GM12873 (cell line): ENCODE data around the gene PEX5L.

Source experiments
- TF ChIP-seq, protein P1 (sequence below): IDR thresholded peaks from 2 replicates; pipeline ENCODE4 v1.5.1; 2012; ENCODE audit warnings: low read depth, mild to moderate bottlenecking, moderate library complexity, low read length, control low read depth; ENCODE audit not compliant: insufficient read depth; ENCODE audit errors: missing control alignments

Gene PEX5L

DNA sequence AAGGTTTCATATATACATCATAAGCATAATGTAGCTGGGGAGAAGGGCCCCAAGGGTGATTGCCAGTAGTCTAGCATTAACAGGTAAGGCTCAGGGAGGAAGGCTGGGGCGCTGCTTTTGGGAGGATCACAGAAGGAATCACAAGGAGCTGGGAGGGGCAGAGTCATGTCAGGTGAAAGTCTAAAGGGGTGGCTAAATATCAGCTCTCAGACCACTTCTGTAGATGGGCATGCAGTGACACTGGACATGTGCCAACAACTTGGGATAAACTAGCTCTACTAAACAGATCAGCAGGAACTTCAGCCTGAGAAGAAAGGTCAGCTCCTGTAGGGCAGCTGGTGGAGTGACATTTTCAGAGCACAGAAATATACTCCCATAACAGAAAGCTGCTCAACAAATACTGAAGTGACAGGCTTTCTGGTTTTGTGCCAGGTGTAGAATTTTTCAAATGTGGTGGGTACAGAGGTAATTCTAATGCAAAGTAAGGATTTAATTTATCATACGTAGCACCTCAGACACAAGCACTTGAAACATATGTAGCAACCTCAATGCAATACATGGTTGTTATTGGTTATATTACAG, 79.4 kb downstream of the PEX5L start:
- TF ChIP-seq, protein P1, sequence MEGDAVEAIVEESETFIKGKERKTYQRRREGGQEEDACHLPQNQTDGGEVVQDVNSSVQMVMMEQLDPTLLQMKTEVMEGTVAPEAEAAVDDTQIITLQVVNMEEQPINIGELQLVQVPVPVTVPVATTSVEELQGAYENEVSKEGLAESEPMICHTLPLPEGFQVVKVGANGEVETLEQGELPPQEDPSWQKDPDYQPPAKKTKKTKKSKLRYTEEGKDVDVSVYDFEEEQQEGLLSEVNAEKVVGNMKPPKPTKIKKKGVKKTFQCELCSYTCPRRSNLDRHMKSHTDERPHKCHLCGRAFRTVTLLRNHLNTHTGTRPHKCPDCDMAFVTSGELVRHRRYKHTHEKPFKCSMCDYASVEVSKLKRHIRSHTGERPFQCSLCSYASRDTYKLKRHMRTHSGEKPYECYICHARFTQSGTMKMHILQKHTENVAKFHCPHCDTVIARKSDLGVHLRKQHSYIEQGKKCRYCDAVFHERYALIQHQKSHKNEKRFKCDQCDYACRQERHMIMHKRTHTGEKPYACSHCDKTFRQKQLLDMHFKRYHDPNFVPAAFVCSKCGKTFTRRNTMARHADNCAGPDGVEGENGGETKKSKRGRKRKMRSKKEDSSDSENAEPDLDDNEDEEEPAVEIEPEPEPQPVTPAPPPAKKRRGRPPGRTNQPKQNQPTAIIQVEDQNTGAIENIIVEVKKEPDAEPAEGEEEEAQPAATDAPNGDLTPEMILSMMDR = no peak

DNA sequence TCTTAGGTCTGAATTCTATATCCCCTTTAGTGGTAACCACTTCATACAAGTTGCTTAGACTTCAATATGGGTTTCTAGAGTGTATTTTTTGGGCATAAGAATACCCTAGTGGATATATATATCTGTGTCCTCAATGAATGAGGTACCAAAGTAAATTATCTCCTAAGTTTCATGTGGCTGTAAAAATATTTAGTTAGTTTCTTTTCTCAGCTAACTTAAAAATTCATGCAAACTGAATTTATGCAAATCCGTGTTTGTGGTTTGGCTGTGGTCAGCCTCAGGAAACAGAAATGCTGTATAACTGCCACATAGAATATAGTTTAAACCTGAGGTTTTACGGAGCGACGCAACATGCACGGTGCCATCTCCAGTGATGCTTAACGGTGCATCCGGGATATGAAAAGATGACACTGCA, 80.3 kb downstream of the PEX5L start:
- TF ChIP-seq, protein P1 = no peak

DNA sequence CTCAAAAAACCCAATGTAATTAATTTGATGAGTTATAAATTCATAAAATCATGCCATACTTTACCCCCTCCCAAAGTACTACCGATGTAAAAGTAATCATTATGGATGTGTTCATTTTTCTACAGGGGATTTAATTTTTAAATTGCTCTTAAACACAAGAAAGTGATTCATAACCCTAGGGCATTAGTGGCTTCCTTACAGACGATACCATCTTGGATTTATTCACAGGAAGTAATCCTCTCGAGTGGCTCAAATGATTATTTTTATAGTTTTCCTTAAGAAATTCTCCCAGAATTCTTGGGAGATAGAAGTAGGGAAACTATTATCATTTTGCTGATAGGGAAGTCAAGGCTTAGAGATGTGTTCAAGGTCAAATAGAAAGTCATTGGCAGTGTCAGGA, 80.9 kb downstream of the PEX5L start:
- TF ChIP-seq, protein P1 = no peak

DNA sequence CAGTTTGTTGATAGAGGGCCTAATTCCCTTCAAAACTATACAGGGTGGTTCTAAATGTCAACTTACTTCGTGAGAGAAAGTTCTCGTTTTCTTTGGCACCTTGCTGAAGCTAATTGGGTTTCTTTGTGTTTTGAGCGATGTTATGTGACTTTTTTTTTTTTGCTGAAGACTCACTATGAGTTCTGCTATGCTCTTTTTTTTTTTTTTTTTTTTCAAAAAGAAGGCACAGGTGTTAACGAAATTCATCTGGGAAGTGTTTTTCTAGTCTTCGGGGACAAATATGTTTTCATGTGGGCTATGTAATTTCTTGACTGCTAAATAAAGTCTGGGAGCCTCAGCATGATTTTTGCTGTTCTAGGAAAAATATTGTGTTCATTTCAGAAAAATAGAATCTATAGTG, 81.5 kb downstream of the PEX5L start:
- TF ChIP-seq, protein P1 = no peak

DNA sequence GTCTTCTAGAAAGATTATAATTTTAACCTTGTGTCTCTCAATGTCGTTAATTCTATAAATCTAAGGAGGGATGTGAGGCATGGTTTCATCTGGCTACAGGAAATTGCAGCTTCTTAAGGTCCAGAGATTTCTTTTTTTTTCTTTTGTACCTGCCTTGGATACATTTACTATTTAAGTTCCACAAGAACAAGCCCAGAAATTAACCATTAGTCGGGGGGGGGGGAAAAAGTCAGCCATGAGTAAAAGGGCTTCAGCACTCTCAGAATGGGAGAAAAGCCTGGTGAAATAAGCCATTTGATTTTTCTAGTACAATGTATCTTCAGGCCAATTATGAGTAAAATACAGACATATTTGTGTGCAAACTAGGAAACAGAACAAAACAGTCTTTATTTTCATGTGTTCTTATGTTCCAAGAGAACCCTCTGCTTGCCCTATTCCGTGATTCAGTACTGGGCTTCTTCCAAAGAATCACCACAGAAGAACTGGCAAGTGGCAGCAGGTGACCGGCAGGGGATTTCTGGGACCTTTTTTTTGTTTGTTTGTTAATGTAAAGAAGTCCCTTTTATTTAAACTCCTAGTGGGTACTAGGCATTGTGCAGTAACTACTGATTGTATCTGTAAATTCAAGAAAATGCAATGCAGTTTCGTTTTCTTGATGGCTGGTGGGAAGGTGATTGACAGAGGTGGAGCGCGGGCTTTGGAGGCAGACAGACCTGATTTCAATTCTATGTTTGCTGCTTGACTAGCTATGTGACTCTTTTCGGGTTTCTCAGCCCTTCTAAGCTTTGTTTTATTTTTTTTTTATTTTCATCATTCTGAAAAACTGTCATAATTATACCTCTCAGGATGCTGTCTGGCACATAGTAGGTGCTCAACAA, 82.5 kb downstream of the PEX5L start:
- TF ChIP-seq, protein P1 = no peak

DNA sequence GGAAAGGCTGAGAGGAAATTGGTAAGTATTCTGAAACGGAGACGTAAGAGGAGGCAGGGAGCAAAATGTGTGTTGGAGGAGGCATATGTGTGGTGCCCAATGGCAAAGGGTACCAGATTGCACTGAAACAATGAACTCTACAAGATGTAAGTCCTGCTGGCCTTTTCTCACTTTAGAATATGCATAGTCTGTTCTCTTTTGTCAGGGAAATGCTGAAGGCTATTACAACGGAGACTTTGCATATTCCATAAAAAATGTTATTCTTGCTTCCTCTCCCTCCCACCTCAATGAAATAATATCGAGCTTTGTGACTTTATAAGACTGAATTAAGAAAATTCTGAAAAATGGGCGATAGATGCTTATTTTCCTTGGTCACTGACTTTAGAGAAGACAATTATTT, 85.9 kb downstream of the PEX5L start:
- TF ChIP-seq, protein P1 = no peak

DNA sequence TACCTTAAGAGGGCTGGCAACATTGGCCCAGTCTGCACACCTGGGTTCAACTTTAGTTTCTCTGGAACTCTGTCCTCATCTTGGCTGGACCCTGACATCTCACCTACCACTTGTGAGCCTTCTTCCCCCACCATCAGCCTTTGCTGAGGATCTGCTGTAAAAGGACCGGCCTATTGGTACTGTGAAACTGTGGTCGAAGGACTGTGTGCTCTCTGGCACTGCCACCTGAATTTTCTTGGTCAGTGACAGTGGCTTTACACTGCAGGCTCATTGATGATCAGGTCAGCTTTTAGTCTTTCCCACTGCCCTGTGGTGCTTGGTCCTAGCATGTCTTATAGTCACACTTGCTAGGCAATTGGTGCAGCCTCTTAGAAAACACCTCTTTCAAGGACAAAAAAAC, 86.9 kb downstream of the PEX5L start:
- TF ChIP-seq, protein P1 = no peak
